Activated CD4-positive, alpha-beta T cell treated with anti-CD3 and anti-CD28 coated beads for 4 hours (primary cell): Measurements from ENCODE around the gene SPSB3.

ENCODE experiments used
- DNase-seq, 2 donors: peaks; one replicate each; pipeline ENCODE4 v3.0.0-alpha.2; 2020

SPSB3 gene

DNA sequence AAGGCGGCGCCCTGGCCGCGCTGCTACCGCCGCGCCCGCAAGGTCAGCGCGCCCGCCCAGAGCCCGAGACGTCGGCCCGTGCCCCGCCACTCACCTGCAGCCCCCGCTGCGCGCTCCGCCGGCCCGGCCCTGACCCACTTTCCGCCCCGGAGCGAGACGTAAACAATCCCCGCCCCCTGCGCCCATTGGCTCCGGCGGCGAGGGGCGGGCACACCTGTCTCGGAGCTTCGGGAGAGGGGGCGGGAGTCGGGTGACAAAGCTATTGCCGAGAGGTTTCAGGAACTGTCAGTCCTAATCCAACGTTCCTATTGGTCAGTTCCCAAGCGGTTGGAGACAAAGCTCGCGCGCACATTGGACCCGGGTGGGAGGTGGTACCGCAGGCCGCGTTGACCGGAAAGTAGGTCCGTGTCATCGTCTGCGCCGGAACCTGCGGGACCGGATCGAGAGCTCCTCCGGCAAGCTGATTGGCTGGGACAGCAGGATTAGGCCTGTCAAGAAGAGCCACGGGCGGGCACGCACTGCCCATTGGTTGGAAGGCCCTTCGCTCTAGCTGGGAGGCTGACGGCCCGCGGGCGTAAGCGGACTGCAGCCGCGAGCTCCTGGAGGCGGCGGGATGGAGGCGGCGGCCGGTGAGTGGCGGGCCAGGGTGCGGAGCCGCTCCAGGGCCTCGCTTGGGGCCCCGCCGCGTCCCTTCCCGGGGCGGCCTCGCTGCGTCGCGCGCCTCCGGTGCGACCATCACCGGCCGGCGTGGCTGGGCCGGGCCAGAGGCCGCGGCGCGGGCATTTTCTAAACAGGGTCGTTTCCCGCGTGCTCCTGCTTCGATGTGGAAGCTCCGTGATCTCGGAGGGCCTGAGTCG, at the start of gene SPSB3, which contains the start of gene NUBP2:
Gene SPSB3 (minus strand): TSS at position 164 of the 857 bp plus-strand sequence. CDS start 1,088 bp downstream, outside the sequence.
Gene NUBP2 (plus strand): TSS at position 553 of the 857 bp plus-strand sequence. CDS start 61 bp downstream, at position 614.
- DNase-seq, result peak; percentile 92 to 97

DNA sequence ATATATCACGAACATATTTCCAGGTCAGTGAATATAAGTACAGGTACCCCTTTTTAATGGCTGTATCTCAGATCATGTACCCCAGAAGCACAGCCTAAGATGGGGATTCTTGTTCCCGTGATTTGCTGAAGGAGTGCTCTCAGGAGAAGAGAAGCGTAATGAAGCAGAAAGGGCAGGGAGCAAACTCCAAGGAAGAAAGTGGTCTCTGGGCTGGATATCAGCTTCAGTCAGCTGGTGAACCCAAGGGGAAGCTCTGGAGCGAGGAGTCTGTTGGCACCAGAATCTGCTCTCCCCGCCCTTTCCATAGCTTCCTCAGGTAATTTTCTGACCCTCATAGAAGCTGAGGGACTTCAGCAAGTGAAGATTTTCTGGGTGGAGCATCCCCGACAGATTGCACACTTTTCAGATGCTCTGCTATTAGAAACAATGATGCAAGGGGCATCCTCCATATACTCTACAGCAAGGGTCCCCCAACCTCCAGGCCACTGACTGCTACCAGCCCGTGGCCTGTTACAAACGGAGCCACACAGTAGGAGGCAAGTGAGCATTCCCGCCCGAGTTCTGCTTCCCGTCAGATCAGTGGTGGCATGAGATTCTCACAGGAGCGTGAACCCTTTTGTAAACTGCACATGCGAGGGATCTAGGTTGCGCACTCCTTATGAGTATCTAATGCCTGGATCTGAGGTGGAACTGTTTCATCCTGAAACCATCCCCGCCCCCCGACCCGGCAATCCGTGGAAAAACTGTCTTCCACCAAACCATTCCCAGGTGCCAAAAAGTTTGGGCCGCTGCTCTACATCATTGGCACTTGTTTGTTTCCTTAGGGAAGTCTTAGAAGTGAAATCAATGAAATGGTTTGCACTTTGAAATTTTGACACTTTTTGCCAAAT, 49.1 kb upstream of the SPSB3 start:
- no peak for DNase-seq

DNA sequence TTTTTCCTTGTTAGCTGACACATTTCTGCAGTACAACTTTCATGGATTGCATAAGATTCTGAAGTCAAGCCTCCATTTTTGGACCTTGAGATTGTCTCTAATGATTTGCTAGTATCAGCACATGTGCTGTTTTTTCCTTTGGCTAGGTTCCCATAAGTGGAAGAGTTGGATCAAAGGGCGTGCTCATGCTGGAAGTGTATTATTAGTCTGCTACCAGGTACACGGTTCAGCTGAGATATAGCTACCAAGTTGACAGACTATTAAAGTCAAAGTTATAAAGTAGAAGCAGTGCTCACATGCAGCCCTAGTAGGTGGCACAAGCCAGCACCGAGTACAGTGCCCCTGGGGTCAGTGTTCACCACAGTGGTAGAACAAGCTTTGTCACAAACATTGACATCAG, 47.8 kb upstream of the SPSB3 start:
- no peak for DNase-seq

DNA sequence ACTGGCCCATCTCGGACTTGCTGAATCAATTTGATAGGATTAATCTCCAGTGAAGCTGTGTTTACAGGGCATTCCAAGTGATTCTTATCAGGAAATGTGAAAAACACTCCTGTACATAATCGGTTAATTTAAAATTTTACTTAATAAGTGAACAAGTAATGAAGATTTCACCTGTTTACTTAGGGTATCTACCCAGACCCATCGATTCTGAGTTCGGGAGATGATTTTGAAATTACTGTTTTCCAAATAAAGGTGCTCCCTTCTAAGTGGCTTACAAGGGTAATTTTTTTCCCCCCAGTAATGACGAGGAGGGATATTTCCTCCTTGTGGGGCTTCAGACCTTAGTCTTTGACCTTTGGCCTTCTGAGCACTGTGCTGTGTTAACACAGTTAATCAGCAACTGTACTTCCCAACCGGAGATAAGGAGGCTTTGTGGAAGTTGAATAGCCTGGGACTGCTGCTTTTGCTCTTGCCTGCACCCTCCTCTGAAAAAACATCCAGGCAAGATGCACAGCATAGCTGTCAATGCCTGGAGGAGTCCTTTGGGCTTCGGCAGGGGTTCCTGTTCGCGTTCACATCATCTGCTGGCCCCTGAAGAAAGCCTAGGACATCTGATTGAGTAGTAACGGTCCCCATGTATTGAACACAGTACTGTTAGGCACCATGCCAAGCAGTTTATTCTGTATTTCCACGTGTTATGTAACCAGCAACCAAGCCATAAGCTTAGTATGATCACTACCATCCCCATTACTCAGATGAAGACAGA, 46.5 kb upstream of the SPSB3 start:
- DNase-seq, result no peak

DNA sequence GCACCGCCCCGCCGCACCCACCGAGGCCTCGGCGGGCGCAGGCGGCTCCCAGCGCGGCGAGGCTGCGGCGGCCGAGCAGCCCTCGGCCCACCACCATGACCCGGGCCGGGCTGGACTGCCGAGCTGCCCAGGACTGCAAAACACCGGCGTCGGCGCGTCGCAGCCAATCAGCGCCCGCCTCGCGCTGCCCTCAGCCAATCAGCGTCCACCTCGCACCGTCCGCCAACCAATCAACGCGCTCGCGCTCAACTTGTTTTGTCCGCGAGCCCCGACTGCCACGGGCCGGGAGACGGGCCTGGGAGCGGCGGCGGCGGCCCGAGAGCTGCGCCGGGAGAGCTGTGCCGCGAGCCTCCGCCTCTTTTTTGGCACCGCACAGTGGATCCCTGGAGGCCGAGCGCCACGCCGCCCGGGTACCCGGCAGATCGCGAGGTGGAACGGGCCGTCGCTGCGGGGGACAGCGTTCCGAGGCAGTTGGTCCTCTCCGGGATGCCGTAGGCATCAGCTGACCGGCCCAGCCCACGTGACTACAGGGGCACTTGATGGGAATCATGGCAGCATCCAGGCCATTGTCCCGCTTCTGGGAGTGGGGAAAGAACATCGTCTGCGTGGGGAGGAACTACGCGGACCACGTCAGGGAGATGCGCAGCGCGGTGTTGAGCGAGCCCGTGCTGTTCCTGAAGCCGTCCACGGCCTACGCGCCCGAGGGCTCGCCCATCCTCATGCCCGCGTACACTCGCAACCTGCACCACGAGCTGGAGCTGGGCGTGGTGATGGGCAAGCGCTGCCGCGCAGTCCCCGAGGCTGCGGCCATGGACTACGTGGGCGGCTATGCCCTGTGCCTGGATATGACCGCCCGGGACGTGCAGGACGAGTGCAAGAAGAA, 44.6 kb upstream of the SPSB3 start, which contains the start of the genes FAHD1 and HAGH:
Gene FAHD1 (plus strand): TSS at position 516 of the 883 bp plus-strand sequence. CDS start 33 bp downstream, at position 549.
Gene HAGH (minus strand): TSS at position 135 of the 883 bp plus-strand sequence. CDS start 38 bp downstream, at position 97.
- peak; percentile 86 to 89 for DNase-seq

DNA sequence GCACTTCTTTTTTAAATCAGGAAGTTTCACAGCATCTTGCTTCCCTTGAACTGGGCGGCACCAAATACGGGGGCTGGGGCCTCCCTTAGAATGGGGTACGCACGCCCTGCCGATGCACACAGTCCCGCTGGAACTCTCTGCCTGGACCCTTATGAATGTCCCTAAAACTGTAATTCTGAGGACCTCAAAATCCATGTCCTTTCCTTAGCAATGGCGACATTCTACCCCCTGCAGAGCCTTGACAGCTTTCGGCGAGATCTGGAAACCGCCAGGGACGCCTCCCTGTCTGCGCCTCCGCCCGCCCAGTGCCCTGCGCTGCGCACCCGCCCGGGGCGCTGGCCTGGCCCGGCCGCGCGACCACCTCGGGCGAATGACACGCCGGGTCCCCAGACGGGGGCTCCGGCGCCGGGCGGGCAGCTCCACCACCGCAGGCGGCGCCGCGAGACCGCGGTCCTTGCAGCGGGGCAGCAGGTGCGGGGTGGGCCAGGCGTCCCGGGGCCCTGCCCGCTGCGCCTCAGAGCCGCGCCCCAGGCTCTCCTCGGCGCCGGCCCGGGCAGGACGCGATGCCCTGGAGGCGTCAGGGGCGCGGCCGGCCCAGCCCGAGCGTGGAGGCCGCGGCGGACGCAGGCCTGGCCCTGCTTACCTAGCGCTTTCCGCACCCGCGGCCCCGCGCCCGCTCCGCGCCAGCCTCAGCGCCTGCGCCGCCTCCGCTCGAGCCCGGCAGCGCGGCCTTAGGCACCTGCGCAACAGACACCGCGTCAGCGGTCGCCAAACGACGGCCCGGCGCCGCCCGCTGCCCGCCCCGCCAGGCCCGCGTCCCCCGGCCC, 43.7 kb upstream of the SPSB3 start:
- peak; percentile 58 to 66 for DNase-seq

DNA sequence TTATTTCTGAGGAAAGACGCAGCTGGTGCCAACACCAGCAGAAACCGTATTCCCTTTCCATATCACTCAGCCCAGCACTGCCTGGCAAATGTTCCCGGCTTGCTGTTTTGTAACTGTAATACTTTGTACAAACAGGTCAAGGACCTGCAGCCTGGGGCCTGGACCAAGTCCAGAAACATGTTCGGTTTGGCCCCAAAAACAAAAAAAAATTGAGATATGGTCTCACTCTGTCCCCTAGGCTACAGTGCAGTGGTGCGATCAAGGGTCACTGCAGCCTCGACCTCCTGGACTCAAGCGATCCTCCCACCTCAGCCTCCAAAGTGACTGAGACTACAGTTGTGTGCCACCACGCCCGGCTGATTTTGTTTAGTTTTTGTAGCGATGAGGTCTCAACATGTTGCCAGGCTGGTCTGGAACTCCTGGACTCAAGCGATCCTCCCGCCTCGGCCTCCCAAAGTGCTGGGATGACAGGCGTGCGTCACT, 43.1 kb upstream of the SPSB3 start:
- DNase-seq, result no peak

DNA sequence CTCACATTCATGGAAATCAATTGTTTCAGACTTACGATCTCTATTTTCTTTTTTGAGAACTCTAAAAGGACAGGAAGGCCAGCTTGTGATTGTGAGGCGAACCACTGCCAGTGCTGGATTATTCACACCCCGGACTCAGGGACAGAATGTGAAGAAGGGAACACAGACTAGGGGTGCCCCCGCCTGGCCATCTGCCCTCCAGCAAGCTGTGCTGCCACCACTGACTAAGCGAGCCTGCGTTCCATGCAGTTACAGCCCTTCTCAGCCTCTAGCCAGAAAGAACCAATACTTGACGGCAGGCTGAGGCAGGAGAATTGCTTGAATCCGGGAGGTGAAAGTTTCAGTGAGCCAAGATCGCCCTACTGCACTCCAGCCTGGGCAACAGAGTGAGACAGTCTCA, 41.5 kb upstream of the SPSB3 start:
- no peak for DNase-seq

DNA sequence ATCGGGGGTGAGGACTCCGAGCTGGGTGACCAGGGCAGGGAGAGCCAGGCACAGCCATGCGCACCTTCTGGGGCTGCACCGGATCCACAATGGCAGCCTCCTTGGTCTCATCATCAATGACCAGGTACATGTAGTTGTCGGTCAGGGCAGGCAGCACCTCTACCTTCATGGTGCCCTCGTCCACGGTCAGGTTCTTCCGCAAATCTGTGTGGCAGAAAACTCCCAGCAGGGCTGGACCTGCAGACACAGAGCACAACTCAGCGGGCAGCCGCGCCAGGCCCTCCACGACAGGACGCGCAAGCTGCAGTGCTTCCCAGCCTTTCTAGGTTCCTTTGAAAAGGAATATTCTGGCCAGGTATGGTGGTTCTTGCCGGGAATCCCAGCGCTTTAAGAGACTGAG, 40.4 kb upstream of the SPSB3 start:
- DNase-seq, result no peak

DNA sequence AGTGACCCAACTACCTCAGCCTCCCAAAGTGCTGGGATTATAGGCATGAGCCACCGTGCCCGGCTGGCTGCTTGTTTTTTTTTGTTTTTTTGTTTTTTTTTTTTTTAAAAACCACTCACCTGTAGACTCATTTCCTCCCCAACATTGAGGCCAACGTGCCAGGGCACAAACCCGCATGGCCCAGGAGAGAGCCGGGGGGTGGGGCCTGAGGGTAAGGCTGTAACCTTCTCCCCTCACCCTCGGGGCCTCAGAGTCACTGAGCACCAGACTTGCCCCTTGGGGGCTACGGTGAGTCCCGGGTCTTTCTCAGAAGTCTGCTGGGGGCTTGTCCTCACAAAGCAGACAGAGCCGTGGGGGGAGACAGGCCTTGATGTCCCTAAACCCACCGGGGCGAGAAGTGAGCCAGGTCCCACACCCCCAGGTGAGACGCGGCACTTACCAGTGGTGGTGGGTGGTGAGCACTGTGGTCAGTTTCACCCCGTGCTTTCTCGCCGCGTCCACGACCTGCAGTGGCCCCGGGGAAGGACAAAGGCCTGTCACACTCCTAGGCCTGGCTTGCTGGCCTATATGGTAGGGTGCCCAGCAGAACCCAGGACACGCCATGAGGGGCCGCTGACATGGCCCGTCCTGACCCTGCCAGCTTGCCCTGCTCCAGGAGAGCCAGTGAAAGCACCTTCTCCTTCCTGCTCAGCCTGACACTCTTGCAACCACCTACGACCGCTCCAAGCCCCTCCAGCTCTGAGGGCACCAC, 39.7 kb upstream of the SPSB3 start:
- DNase-seq, result no peak

DNA sequence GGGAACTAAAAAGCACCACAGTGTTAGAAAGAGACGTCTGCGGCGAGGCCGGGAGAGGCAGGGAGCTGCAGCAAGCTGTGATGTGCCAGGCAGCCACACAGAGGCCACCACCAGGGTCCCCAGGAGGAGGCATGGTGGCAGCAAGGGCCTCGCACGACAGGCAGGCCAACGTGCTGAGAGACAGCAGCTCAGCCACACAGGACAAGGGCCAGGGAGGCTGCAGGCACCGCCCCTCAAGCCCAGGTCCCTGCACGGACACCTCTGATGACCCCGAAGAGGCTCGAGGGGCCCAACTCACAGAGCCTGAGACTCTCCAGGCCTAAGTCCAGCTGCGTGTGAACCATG, 38.5 kb upstream of the SPSB3 start:
- DNase-seq, result no peak

DNA sequence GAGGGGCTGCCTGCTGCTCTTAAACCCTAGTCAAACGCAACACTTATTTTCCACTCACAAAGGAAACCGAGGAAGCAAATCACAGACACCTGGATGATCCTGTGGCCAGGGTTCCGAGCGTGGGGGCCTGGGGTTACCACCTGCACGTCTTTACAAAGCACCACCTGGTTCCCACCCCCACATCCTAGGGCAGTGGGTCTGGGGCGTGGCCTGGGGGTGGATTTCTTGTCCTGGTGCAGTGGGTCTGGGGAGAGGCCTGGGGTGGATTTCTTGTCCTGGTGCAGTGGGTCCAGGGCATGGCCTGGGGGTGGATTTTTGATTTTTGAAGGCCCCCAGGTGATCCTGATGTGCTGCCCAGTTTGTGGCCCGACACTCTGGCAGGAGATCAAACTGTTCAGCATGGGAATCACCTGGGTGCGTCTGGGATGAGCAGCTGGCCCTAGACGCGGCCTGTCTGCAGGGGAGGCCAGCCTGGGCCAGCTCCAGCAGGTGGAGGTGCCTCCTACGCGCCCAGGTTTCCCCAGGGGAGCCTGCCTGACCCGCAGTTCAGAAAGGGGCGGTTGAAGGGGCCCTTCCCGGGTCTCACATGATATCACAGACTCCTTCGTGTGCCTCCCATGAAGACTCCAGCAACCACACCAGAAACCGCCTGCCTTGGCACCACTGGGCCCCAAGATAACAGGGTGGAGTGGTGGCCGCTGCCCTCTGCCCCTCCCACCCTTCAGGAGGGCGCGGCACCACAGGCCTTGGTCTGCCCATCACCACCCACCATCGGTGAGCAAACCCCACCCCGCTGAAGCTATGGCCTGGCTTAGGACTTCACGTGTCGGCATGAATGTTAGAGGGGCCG, 38.0 kb upstream of the SPSB3 start:
- DNase-seq, result no peak

DNA sequence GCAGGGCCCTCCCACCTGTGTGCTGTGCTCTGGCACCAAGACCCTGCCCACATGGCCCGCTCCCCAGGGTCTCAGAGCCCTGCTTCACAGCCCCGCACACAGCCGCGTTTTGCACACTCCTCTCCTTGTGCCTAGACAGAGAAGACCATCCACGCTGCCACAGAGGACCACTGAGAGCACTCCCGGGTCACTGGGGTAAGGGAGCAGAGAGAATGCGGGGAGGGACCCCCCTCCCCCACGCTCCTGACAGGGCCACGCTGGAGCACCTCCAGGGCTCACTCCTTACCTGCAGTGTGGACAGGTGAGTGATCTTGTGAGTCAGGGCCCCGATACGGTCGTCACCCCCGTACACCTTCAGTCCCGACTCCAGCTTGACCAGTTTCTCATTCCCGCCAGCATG, 37.2 kb upstream of the SPSB3 start:
- no peak for DNase-seq

DNA sequence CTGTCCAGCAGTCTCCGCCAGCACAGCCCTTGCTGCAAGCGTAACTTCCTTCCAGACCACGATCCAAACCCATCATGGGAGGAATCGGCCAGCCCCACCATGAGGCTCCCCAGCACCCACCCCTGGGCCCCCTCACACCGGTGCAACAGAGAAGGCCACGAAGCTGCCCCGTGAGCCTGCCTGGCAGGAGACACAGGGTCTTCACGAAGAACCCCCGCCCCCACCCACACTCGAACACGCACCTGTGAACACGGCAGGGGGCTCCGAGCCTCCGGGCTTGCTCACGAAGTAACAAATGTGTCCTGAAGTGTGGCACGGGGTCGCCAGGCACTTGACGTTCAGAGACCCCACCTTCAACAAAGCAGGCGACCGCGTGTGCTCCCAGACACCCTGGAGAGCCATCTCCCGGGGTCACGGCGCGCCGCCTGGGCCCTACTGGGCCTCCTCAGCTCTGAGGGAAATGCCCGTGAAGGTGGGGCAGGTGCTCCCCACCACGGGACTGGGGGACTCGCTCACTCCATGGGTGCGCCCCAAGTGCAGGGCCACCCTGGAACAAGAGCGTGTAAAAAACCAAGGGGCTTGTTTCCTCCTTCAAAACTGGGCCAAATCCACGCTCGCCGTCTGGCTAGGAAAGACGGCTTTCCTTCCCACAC, 36.6 kb upstream of the SPSB3 start:
- DNase-seq, result no peak

DNA sequence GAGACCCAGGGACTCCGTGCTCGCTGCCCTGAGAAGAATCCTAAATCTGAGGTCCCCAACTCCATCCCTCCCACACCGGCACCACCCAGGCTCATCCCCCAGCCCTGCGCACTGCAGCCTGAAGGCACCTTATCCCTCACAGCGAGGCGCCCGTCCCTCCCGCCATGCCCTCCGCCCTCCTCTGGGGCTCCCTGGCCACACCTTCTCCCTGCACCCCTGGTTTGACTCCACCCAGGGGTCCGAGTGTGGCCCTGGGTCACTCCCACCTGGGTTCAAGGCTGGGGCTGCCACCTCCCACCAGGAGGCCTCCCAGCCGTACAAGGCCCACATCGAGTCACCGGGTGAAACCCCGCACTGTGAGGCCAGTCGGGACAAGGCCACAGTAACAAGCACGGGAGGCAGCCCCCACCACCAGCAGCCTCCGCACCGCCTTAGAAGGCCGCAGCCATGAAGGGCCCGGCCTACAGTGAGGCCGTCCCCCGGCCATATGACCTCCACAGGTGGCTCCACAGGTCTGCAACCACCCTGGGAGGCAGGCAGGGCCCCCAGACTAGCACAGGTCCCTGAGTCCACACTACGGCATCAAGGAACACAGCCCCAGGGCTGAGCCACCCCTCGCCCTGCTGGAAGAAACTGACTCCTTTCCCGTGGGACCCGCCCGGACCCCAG, 36.0 kb upstream of the SPSB3 start:
- DNase-seq, result no peak

DNA sequence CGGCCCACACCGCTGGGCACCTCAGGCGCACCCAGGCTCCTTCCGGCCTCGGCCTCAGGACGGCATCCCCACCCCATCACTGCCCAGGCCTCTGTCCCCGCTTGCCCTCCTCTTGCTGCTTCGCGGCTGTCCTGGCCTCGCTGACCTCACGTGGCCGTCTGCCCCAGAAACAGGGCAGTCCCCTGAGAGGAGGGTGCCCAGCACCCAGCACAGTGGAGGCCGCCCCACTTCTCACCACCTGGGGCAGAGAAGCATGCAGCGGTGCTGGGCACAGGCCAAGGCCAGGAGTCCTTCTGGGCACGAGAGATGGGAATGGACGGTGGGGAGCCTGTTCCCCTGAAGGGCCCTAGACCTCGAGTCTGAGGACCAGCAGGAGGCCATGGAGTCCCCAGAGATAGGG, 35.3 kb upstream of the SPSB3 start:
- no peak for DNase-seq

DNA sequence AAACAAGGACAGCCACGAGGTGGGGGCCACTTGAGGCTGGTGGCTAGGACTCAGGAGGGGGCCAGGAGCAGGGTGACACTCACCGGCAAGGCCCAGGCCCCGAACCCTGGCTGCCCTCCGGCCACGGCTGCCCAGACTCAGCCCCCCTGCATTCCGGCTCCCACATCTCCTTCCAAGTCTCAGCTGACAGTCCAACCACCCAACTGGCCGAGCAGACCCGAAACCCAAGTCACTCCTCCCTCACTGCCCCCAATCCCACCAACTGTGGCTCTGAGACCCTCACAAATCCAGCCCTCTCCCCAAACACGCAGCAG, 34.9 kb upstream of the SPSB3 start:
- DNase-seq, result no peak
